ENCODE data around the gene ULK2. TPM values are rescaled to one million over a fixed set of nuclear protein-coding genes. Genes with fewer than 3 reads are reported as not detected.
A peak's percentile ranks its signal among the peaks of the same experiment; 100 is the strongest.

ULK2 gene
- 10 to 100 TPM; 22.1 to 25.6 (median 23.0) TPM for total RNA-seq

DNA sequence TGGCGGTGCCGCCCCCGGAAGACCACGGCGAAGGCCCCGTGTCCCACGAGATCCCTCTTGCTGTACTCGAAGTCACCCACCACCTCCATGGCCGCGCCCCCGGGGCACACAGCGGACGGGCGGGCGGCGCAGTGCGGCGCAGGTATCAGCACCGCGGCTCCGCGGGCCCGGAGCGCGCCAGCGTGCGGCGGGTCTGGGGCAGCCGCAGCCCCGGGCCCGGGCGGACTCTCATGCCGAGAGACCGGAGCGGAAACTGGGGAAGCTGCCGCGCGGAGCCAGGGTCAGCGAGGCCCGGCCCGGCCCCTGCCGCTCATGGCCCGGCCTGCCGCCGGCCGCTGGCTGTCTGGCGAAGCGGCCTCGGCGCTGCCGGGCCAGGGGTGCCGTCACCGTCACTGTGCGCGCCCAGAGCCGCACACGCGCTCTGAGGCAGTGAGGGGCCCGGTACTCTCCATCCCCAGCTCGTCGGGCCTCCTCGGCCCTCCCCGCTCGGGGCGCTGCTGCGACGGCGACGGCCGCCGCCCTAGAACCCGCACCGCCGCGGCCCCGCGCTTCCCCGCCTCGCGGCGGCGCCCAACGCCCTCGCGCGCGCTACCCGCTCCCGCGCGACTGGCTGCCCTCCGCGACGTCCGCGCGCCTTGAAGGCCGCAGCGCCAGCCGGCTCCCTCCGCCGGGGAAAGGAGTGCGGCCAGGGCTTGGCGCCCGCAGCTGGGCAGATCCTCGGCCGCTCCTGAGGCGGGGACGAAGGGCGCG, at the start of gene ULK2:
Gene ULK2 (minus strand): TSS at position 608 of the 750 bp plus-strand sequence. CDS start 519 bp downstream, at position 89.
- intact Hi-C loops (cut with DNase I; ENCODE audit: low total_unique reads) = no loop called here
- peak within 1 kb of the TSS; percentile 81 to 86 for H3K27ac ChIP-seq
- no peaks in the 10 kb centered on the region for H3K27me3 ChIP-seq
- DNase-seq (ENCODE audit: low spot score in 2 of 2) = peak; percentile 24 to 58
- no peaks in the 10 kb centered on the region for H3K9me3 ChIP-seq
- no peaks in the 10 kb centered on the region for H3K4me1 ChIP-seq
- H3K4me3 ChIP-seq = peak within 1 kb of the TSS; percentile 75 to 85 (median 76)
- no peaks in the 10 kb centered on the region for H3K36me3 ChIP-seq
- TF ChIP-seq POLR2A (IDR thresholded peaks at IDR 0.05) = no peak
- TF ChIP-seq POLR2AphosphoS5 (IDR thresholded peaks at IDR 0.05) = peak; percentile 17 to 74 (median 60)
- TF ChIP-seq, protein P1, sequence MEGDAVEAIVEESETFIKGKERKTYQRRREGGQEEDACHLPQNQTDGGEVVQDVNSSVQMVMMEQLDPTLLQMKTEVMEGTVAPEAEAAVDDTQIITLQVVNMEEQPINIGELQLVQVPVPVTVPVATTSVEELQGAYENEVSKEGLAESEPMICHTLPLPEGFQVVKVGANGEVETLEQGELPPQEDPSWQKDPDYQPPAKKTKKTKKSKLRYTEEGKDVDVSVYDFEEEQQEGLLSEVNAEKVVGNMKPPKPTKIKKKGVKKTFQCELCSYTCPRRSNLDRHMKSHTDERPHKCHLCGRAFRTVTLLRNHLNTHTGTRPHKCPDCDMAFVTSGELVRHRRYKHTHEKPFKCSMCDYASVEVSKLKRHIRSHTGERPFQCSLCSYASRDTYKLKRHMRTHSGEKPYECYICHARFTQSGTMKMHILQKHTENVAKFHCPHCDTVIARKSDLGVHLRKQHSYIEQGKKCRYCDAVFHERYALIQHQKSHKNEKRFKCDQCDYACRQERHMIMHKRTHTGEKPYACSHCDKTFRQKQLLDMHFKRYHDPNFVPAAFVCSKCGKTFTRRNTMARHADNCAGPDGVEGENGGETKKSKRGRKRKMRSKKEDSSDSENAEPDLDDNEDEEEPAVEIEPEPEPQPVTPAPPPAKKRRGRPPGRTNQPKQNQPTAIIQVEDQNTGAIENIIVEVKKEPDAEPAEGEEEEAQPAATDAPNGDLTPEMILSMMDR (IDR thresholded peaks at IDR 0.05) = peak in 1 of 3 donors; percentile 10

DNA sequence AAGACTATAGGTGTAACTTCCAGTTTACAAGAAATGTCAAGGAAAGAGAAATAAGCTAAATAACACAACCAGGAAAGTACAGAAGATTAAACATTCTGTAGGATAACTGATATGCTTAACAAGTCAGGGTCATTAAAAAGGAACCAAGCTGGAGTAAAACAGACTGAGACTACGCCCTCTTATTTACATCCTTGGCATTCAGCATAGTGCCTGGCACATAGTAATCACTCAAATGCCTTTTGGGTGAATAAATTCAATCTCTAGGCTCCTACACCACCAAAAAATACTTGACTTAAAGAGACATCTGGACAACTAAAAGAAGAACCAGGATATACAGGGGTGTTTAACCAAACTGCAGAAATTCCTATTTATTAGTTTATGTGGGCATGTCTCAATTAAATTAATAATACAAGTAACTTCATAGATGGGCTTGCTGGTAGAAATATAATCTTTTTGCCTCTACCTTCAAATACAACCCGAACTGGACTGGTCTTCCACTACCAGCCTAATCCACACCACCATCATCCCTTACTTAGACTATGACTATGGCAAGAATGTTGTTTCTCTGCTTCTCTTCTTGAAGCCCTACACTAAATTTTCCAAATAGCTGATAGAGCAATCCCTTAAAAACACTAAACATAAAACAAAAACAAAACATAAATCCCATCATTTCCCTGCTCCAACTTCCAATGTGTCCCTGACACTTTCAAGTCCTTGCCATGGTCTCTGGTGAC, 47.7 kb upstream of the ULK2 start:
- no peak overlapping the region for H3K27ac ChIP-seq
- no peaks in the 10 kb centered on the region for H3K9me3 ChIP-seq
- TF ChIP-seq, protein P1 (IDR thresholded peaks at IDR 0.05) = no peak
- TF ChIP-seq POLR2A (IDR thresholded peaks at IDR 0.05) (no peak), POLR2AphosphoS5 (IDR thresholded peaks at IDR 0.05) (no peak)
- no peaks in the 10 kb centered on the region for H3K36me3 ChIP-seq
- no peaks in the 10 kb centered on the region for H3K4me1 ChIP-seq
- no peaks in the 10 kb centered on the region for H3K27me3 ChIP-seq
- intact Hi-C loops (cut with DNase I; ENCODE audit: low total_unique reads) = no loop called here
- no peak overlapping the region for H3K4me3 ChIP-seq
- DNase-seq (ENCODE audit: low spot score in 2 of 2) = no peak

DNA sequence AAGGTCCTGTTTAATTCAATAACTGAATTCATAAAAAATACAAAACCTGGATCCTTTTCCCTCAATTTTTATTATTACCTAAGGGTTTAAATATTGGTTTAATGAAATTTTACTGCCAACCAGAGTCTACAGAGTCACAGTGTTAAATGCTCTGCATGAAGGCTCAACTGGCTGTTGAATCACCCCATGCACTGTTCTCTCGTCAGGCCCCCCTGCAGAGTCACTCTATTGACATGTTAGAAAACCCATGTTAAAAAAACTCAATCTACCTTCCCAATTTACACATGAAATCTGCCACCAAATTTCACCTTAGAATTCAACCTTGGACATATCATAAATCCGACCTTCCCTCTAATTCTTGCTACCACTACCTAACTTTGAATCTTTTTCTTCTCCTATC, 43.3 kb upstream of the ULK2 start:
- Histone ChIP-seq H3K4me1 (no peaks in the 10 kb centered on the region), H3K4me3 (no peak overlapping the region), H3K36me3 (no peaks in the 10 kb centered on the region)

DNA sequence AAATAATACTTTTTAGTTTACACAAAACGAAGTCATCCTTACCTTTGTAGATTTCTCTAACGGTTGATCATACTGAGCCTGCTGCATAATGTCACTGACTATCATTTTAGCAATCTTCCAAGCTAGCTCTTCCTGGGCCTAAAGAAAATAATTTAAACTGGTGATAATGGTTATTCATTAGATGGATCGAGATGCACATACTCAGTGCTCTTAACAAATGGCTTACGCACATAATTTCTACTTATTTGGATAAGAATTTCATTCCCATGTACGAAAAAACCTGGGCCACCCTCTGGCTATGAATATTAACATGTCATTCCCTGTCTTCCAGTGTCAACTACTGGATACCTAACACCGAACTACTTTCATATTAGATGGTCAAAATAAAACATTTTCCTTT, 41.4 kb upstream of the ULK2 start:
- no peak overlapping the region for H3K27ac ChIP-seq
- intact Hi-C loops (cut with DNase I; ENCODE audit: low total_unique reads) = no loop called here
- no peak for DNase-seq (ENCODE audit: low spot score in 2 of 2)
- TF ChIP-seq, protein P1 (IDR thresholded peaks at IDR 0.05) = no peak
- TF ChIP-seq POLR2AphosphoS5 (IDR thresholded peaks at IDR 0.05) (no peak), POLR2A (IDR thresholded peaks at IDR 0.05) (no peak)
- H3K36me3 ChIP-seq = peaks cover 6% of the 10 kb centered on the region
- no peaks in the 10 kb centered on the region for H3K27me3 ChIP-seq
- H3K4me3 ChIP-seq = no peak overlapping the region
- H3K9me3 ChIP-seq = no peaks in the 10 kb centered on the region
- H3K4me1 ChIP-seq = no peaks in the 10 kb centered on the region

More for the DNA sequence above, 43.3 kb upstream of the ULK2 start:
- Histone ChIP-seq H3K27me3 (no peaks in the 10 kb centered on the region), H3K27ac (no peak overlapping the region), H3K9me3 (no peaks in the 10 kb centered on the region)
- intact Hi-C loops (cut with DNase I; ENCODE audit: low total_unique reads) = no loop called here
- TF ChIP-seq POLR2AphosphoS5 (IDR thresholded peaks at IDR 0.05) (no peak), POLR2A (IDR thresholded peaks at IDR 0.05) (no peak)
- TF ChIP-seq, protein P1 (IDR thresholded peaks at IDR 0.05) = no peak
- DNase-seq (ENCODE audit: low spot score in 2 of 2) = no peak

DNA sequence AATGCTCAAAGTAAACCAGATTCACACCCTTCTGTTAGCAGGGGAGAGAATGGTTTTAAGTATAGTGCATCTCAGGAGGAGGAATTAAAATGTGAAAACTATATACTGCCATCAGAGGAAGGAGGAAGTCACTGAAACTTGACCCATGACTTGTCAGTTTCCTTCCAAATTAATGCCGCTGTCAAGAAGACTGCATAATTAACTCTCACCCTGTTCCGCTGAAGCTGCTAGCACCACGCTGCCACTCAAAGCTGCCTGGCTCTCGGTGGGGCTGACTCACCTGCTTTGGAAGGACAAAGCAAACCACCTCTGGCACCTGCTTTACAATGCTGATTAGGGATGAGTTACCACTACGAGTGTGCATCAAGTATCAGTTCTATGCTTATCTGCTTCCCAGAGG, 37.8 kb upstream of the ULK2 start:
- DNase-seq (ENCODE audit: low spot score in 2 of 2) = no peak
- H3K4me1 ChIP-seq = no peaks in the 10 kb centered on the region
- no peaks in the 10 kb centered on the region for H3K27me3 ChIP-seq
- intact Hi-C loops (cut with DNase I; ENCODE audit: low total_unique reads) = no loop called here
- peaks cover 6% of the 10 kb centered on the region for H3K36me3 ChIP-seq
- no peak for TF ChIP-seq POLR2A (IDR thresholded peaks at IDR 0.05)
- TF ChIP-seq, protein P1 (IDR thresholded peaks at IDR 0.05) = no peak
- no peak for TF ChIP-seq POLR2AphosphoS5 (IDR thresholded peaks at IDR 0.05)
- no peaks in the 10 kb centered on the region for H3K9me3 ChIP-seq
- H3K4me3 ChIP-seq = no peak overlapping the region
- H3K27ac ChIP-seq = no peak overlapping the region

All from breast epithelium (tissue), 4 donors.